Measurements from ENCODE around the gene KLHL15.

The KLHL15 gene

DNA sequence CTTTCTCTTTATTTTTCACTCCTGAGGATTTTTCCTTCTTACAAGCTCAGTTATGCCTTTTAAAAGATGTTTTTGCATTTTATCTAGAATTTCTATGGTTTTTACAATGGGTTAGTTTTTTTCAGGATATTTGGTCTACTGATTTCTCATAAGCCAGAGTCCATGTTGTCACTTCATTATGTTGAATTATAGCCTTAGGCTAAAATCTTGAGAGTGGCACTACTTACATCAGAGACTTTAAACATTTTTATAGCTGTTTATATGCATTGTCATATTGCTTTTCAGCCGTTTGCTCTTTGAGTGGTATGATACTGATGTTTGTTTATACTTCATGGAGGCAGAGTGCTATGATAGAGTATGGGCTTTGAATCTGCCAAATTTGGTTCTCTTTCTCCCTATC, 82.8 kb downstream of the KLHL15 start:
- no peak for DNase-seq

DNA sequence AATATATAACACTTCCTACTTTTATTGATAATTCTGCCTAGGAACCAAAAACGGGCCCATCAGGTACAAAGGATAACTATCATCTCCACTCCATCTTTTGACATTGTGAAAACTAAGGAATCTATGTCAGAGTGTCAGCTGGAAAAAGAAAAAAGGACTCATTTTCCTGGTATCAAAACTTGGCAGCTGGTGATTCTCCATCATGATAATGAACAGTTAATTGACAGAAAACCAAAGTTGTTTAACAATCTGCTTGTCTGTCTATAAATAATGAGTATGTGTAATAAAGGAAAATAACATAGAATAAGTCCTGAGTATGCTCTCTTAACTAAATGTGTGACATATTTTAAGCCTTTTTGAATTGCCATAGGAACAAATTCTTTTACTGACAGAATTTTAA, 87.8 kb downstream of the KLHL15 start:
- DNase-seq = no peak

DNA sequence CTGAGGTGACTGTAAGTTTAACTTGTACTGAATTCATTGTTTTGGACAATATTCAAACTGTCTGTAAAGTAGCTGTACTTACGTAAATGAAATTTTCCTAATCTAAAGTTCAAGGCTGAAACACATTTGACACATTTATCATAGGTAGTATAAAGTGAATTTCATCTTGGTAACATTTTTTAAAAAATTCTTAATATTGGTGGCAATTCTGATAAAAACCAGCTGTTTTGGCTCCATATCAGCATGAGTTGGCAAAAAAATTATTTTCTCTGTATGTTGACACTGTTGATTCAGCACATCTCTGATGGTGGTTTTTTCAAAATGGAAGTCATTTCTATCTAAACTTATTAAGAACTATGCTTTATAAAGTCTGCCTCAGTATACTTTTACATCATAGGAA, 88.3 kb downstream of the KLHL15 start:
- no peak for DNase-seq

DNA sequence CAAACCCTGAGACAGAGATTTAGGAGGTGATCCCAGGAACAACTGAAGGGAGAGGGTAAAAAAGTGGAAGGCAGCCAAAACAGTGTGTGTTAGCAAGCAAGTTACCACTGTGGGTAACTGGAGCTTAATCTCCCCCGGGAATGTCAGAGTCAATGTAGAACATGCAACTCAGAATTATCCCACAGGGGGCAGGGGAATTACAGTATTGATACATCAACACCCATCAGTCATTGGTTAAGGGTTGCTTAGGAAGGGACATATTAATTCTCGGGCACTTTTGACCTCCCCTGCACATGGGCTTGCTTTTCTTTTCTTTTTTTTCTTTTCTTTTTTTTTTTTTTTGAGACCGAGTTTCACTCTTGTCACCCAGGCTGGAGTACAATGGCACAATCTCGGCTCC, 89.9 kb downstream of the KLHL15 start:
- no peak for DNase-seq

DNA sequence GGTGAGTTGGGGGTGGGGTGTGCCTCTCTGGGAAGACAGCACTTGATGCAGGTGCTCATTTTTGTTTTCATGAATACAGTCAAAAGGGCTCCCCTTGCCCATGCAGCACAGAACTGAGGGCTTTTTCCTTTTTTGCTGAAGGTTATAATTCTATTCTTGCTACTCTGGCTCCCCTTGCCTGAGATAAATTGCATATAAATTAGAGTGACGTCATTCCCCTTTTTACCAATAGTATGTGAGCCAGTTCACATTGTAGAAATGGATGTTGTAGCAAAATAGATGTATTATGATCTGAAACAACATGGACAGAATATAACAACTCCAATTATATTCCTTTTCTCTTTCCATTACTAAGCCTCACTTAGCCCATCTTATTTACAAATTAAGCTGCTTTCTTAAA, 90.8 kb downstream of the KLHL15 start:
- no peak for DNase-seq

DNA sequence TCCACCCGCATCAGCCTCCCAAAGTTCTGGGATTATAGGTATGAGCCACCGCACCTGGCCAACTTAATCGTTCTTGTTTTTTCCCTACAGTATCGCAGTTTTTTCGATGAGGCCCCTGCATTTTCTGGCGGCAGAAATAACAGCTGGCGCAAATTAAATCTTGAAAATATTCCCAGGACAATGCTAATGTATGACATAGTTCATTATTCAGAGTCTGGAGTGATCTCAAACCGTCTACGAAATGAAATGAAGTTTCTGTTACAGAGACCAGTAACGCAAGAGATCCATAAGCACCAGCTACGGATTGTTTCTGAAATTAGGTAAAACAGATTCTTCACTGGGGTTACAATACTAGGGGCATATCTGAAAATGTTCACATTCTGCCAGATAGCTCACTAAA, 91.9 kb downstream of the KLHL15 start:
- DNase-seq = no peak
